SHP77 treated with DMSO at 0.1 percent for 48 hours (cell line): Measurements from ENCODE around the gene FMN2.
"Not testable (repeated sequence)": the region's sequence is repeated elsewhere in the genome, so short reads cannot be mapped to it uniquely, and the experiment has no call there.

ENCODE experiments used
- DNase-seq: peaks from one replicate; lab custom pipeline; 2025; lab: John Stamatoyannopoulos, UW

FMN2 gene

GRCh38 chr1:240138867-240139266 lies 47.2 kb downstream of the FMN2 start:
- DNase-seq, result no peak

- no peak for DNase-seq
Observed at GRCh38 chr1:240139511-240139910, 47.8 kb downstream of the FMN2 start.

- DNase-seq, result no peak
Observed at GRCh38 chr1:240145120-240145519, 53.4 kb downstream of the FMN2 start.

GRCh38 chr1:240148333-240148732 lies 56.6 kb downstream of the FMN2 start:
- no peak for DNase-seq

GRCh38 chr1:240149484-240150094 lies 57.9 kb downstream of the FMN2 start:
- peak; percentile 9 for DNase-seq

GRCh38 chr1:240151136-240151735 lies 59.6 kb downstream of the FMN2 start:
- no peak for DNase-seq

GRCh38 chr1:240152611-240153297 lies 61.1 kb downstream of the FMN2 start:
- DNase-seq, result no peak

- DNase-seq, result no peak
Observed at GRCh38 chr1:240155605-240156004, 63.9 kb downstream of the FMN2 start.

GRCh38 chr1:240164742-240165141 lies 73.1 kb downstream of the FMN2 start:
- DNase-seq, result no peak

GRCh38 chr1:240169188-240169587 lies 77.5 kb downstream of the FMN2 start:
- no peak for DNase-seq

GRCh38 chr1:240170266-240170665 lies 78.6 kb downstream of the FMN2 start:
- no peak for DNase-seq

GRCh38 chr1:240170806-240171205 lies 79.1 kb downstream of the FMN2 start:
- no peak for DNase-seq

GRCh38 chr1:240171907-240172306 lies 80.2 kb downstream of the FMN2 start:
- DNase-seq, result no peak

GRCh38 chr1:240173836-240174235 lies 82.2 kb downstream of the FMN2 start:
- DNase-seq, result no peak

GRCh38 chr1:240174734-240175133 lies 83.1 kb downstream of the FMN2 start:
- DNase-seq, result no peak

- DNase-seq, result no peak
Observed at GRCh38 chr1:240178366-240178765, 86.7 kb downstream of the FMN2 start.

GRCh38 chr1:240184682-240185081 lies 93.0 kb downstream of the FMN2 start:
- not testable (repeated sequence) for DNase-seq

GRCh38 chr1:240188139-240188538 lies 96.5 kb downstream of the FMN2 start:
- DNase-seq, result no peak

GRCh38 chr1:240189386-240189989 lies 97.8 kb downstream of the FMN2 start:
- no peak for DNase-seq

- DNase-seq, result peak; percentile 63
Observed at GRCh38 chr1:240190881-240191401, 99.3 kb downstream of the FMN2 start.

- no peak for DNase-seq
Observed at GRCh38 chr1:240192851-240193250, 101.2 kb downstream of the FMN2 start.

GRCh38 chr1:240193679-240194078 lies 102.0 kb downstream of the FMN2 start:
- no peak for DNase-seq

- no peak for DNase-seq
Observed at GRCh38 chr1:240194120-240194519, 102.4 kb downstream of the FMN2 start.
